Lung (tissue), 16 donors: ENCODE measurements around the gene OR2T12. TPM values are rescaled to one million over a fixed set of nuclear protein-coding genes. Genes with fewer than 3 reads are reported as not detected.

Experiments used
- ATAC-seq: fragments of 200-7000 bp; cut with Tn5 transposase; one replicate; pipeline ENCODE4 v1.9.1; 2020; ENCODE audit warnings: moderate number of reproducible peaks; ENCODE audit not compliant: insufficient read depth, low FRiP score
- DNase-seq, 3 donors: peaks; one replicate each; pipeline ENCODE4 v3.0.0-alpha.2; 2013 to 2017
- H3K27ac ChIP-seq, 2 donors: one replicate each; pipeline ENCODE4 v1.5.1; 2013; ENCODE audit warnings: mild to moderate bottlenecking in 2 of 2, moderate library complexity in 2 of 2, control low read depth in 1 of 2, inconsistent platforms in 1 of 2, low read depth in 1 of 2, low read length in 1 of 2
- H3K27me3 ChIP-seq, 3 donors: one replicate each; pipeline ENCODE4 v1.5.1; 2013; ENCODE audit warnings: low read length in 2 of 3; ENCODE audit not compliant: control insufficient read depth in 3 of 3, insufficient read depth in 3 of 3
- H3K36me3 ChIP-seq, 4 donors: one replicate each; pipeline ENCODE4 v1.5.1; 2013; ENCODE audit warnings: low read length in 4 of 4, mild to moderate bottlenecking in 1 of 4, moderate library complexity in 1 of 4; ENCODE audit not compliant: control insufficient read depth in 4 of 4, insufficient read depth in 4 of 4
- H3K4me1 ChIP-seq, 5 donors: one replicate each; pipeline ENCODE4 v1.5.1; 2013; ENCODE audit warnings: low read length in 5 of 5, mild to moderate bottlenecking in 2 of 5, moderate library complexity in 1 of 5; ENCODE audit not compliant: control insufficient read depth in 5 of 5, insufficient read depth in 5 of 5
- H3K4me3 ChIP-seq: one replicate; pipeline ENCODE4 v1.5.1; 2013; ENCODE audit warnings: mild to moderate bottlenecking, control low read depth, moderate library complexity
- H3K9ac ChIP-seq, 2 donors: one replicate each; pipeline ENCODE4 v1.5.1; 2013; ENCODE audit warnings: low read length in 2 of 2, control low read depth in 1 of 2; ENCODE audit not compliant: insufficient read depth in 1 of 2
- H3K9me3 ChIP-seq, 4 donors: one replicate each; pipeline ENCODE4 v1.5.1; 2013; ENCODE audit warnings: low read length in 3 of 4, mild to moderate bottlenecking in 1 of 4, moderate library complexity in 1 of 4; ENCODE audit not compliant: control insufficient read depth in 4 of 4, insufficient read depth in 3 of 4
- WGBS, 2 donors: extraction: QIAGEN DNeasy Blood & Tissue Kit; methylation state at CpG; one replicate each; pipeline ENCODE4 v1.1.7; 2013; 5-methylcytosine and 5-hydroxymethylcytosine counted together
- long read RNA-seq, 5 donors: transcript quantifications; one replicate each; lab custom pipeline, GENCODE V29; 2026
- polyA plus RNA-seq, 2 donors: library from polyadenylated mRNA; stranded (reverse); fragments of 200-250 nt; gene quantifications; one replicate each; pipeline ENCODE4 v1.2.1, GENCODE V29; 2013
- total RNA-seq, 2 donors: library from RNA; depleted of rRNA in 1 of 2; stranded (reverse); fragments of >200 nt in 1 of 2; gene quantifications; one replicate each; pipeline ENCODE4 v1.2.1, GENCODE V29; 2014 to 2021
- TF ChIP-seq, protein P1 (sequence below): IDR thresholded peaks from 2 replicates; pipeline ENCODE4 v1.5.1; 2012; ENCODE audit warnings: mild to moderate bottlenecking; ENCODE audit errors: control extremely low read depth, extremely low read depth
- donor health status: control.
- donor health status: control.
- donor health status: Bipolar disorder and iron deficiency.
- donor health status: healthy.
- donor health status: DM: yes; HTN: yes; CAD: no.

The OR2T12 gene
- total RNA-seq (not detected), polyA plus RNA-seq (not detected)
- long read RNA-seq, donor 1, result 0 reads
- long read RNA-seq, donor 2, result 0 reads
- long read RNA-seq, donor 3, result 0 reads
- long read RNA-seq, donor 4, result 0 reads
- long read RNA-seq, donor 5, result 0 reads

- Histone ChIP-seq H3K36me3 (no peaks in the 10 kb centered on the region), H3K9ac (no peak within 1 kb of the TSS), H3K4me1 (no peaks in the 10 kb centered on the region), H3K27me3 (no peaks in the 10 kb centered on the region), H3K27ac (no peak within 1 kb of the TSS), H3K9me3 (no peaks in the 10 kb centered on the region), H3K4me3 (no peak within 1 kb of the TSS)
- no peak for ATAC-seq
- 87 to 100% methylated on average over 1 of the region's 1 CpG for WGBS, 2 donors
- TF ChIP-seq, protein P1, sequence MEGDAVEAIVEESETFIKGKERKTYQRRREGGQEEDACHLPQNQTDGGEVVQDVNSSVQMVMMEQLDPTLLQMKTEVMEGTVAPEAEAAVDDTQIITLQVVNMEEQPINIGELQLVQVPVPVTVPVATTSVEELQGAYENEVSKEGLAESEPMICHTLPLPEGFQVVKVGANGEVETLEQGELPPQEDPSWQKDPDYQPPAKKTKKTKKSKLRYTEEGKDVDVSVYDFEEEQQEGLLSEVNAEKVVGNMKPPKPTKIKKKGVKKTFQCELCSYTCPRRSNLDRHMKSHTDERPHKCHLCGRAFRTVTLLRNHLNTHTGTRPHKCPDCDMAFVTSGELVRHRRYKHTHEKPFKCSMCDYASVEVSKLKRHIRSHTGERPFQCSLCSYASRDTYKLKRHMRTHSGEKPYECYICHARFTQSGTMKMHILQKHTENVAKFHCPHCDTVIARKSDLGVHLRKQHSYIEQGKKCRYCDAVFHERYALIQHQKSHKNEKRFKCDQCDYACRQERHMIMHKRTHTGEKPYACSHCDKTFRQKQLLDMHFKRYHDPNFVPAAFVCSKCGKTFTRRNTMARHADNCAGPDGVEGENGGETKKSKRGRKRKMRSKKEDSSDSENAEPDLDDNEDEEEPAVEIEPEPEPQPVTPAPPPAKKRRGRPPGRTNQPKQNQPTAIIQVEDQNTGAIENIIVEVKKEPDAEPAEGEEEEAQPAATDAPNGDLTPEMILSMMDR, result no peak
- DNase-seq, result no peak
These were observed at the start of gene OR2T12 for GRCh38 chr1:248303324-248303723. Gene OR2T12, minus strand, starts transcription at chr1:248303424. Its CDS starts 7,846 bp downstream, at chr1:248295578.

DNA sequence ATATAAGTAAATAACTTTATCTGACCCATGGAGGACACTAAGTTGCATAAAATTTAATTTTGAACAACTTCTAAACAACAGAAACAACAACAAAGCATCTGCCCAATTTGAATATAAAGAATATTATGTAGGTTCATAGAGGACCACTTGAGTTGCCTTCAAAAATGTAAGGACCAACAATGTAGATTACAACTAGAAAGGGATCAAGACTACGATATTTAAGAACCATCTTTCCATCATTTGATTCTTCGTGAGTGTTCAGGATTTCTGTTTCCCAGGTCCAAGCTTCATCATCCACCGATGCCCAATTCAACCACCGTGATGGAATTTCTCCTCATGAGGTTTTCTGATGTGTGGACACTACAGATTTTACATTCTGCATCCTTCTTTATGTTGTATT is 45.3 kb upstream of the OR2T12 start, which contains the start of gene OR14C36:
Gene OR14C36 (plus strand): TSS at position 301 of the 400 bp plus-strand sequence. CDS start 0 bp downstream, at position 301.
- H3K36me3 ChIP-seq, result no peaks in the 10 kb centered on the region
- DNase-seq (no peak), ATAC-seq (no peak)
- no peak within 1 kb of the TSS for H3K9ac ChIP-seq
- WGBS, 2 donors, result 66 to 76% methylated on average over 4 of the region's 4 CpGs
- no peaks in the 10 kb centered on the region for H3K4me1 ChIP-seq
- H3K4me3 ChIP-seq, result no peak within 1 kb of the TSS
- TF ChIP-seq, protein P1, result no peak
- no peak within 1 kb of the TSS for H3K27ac ChIP-seq
- peaks cover 0 to 4% (median under 1%) of the 10 kb centered on the region in 4 donors for H3K9me3 ChIP-seq
- H3K27me3 ChIP-seq, result no peaks in the 10 kb centered on the region

GRCh38 chr1:248343451-248343850 is 40.2 kb upstream of the OR2T12 start:
- DNase-seq (no peak), ATAC-seq (no peak)
- Histone ChIP-seq H3K27ac (no peak overlapping the region), H3K4me3 (no peak overlapping the region), H3K36me3 (no peaks in the 10 kb centered on the region), H3K9me3 (no peaks in the 10 kb centered on the region), H3K9ac (no peak overlapping the region), H3K4me1 (no peaks in the 10 kb centered on the region), H3K27me3 (no peaks in the 10 kb centered on the region)
- TF ChIP-seq, protein P1, result no peak
- 46 to 49% methylated on average over 3 of the region's 3 CpGs for WGBS, 2 donors

GRCh38 chr1:248324468-248324867 is 21.2 kb upstream of the OR2T12 start, which contains the start of gene OR2M7:
Gene OR2M7, minus strand, starts transcription at chr1:248324568. Its CDS starts 0 bp downstream, at chr1:248324568.
- no peak within 1 kb of the TSS for H3K9ac ChIP-seq
- H3K9me3 ChIP-seq, result peaks cover 0 to 7% (median 1%) of the 10 kb centered on the region in 4 donors
- H3K4me3 ChIP-seq, result no peak within 1 kb of the TSS
- TF ChIP-seq, protein P1, result no peak
- H3K27me3 ChIP-seq, result no peaks in the 10 kb centered on the region
- no peak for DNase-seq
- H3K27ac ChIP-seq, result no peak within 1 kb of the TSS
- no peak for ATAC-seq
- H3K36me3 ChIP-seq, result no peaks in the 10 kb centered on the region
- 92 to 94% methylated on average over 1 of the region's 1 CpG for WGBS, 2 donors
- no peaks in the 10 kb centered on the region for H3K4me1 ChIP-seq
